NCI-H2107 (cell line): Measurements from ENCODE around the gene MEF2B.

Experiments used
- DNase-seq: peaks from one replicate; lab custom pipeline; 2025; lab: John Stamatoyannopoulos, UW

The MEF2B gene

GRCh38 chr19:19170053-19170872 lies at the start of gene MEF2B:
MEF2B (minus strand) TSS chr19:19170263; CDS start chr19:19150735, 19,528 bp downstream.
- DNase-seq, result peak; percentile 82

- no peak for DNase-seq
These were observed 48.8 kb upstream of the MEF2B start for GRCh38 chr19:19218911-19219310.

- no peak for DNase-seq
These were observed 47.0 kb upstream of the MEF2B start for GRCh38 chr19:19217099-19217498.

- DNase-seq, result no peak
These were observed 45.7 kb upstream of the MEF2B start for GRCh38 chr19:19215792-19216191.

DNA sequence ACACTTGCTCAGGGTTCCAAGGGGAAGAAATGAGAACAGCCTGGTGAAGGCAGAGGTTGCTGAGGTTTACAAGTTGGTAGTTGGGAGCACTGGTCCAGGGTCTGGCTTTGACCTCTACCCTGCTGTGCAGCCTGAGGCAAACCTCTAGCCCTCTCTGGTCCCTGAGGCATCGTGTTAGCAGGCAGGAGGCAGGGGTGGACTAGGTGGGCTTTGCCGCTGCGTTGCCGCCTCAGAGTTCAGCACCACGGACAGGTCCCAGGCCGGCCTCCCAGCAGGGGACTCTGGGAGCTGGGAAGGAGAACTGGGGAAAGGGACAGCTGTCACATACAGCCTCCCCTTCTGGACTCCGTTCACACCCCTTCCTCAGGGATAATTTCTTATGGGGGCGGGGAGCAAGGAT lies 44.8 kb upstream of the MEF2B start:
- no peak for DNase-seq

- no peak for DNase-seq
These were observed 44.1 kb upstream of the MEF2B start for GRCh38 chr19:19214159-19214490.

GRCh38 chr19:19213426-19214158 lies 43.5 kb upstream of the MEF2B start:
- no peak for DNase-seq

GRCh38 chr19:19212916-19213315 lies 42.9 kb upstream of the MEF2B start:
- no peak for DNase-seq

DNA sequence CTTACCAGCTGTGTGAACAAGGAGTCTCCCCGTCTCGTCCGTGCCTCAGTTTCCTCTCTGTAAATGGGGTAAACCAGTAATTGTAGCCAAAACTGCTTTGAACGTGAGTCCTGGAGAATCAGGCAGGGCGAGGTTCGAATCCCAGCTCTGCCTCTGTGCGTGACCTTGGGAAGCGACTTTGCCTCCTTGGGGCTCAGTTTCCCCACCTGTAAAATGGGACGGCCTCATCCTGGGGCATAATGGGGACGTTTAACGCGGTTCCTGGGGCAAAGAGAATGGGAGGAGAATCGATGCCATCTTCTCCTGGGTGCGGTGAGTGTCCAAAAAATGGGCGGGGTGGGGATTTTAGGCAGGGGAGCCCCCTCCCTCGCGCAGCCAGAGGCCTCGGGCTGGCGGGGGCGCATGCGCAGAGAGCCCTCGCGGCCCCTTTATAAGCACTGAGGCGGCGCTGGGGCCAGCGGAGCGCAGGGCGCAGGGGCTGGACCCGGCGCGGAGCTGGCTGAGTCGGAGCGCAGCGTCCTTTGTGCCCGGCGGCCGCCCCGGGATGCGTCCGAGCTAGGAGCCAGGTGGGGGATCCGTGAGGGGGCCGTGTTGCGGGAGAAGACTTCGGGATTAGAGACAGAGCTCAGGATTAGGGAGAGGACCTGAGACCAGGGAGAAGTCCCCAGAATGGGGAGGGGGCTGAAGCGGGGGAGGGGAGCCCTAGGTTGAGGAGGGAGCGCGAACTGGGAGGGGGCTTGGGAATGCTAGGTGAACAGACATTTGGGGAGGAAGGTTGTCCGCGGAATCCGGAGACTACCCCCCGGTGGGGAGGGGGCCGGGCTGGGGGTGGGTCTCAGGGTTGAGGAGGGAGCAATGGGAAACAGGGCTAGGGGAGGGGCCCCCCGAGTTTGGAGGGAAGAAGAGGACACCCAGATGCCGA lies 41.7 kb upstream of the MEF2B start, which contains the start of gene NCAN:
TSS of gene NCAN (plus strand) at position 460 of the 922 bp plus-strand sequence. CDS start 4,996 bp downstream, outside the sequence.
- DNase-seq, result no peak

- DNase-seq, result no peak
These were observed 39.3 kb upstream of the MEF2B start for GRCh38 chr19:19209372-19209771.

GRCh38 chr19:19207637-19208572 lies 37.8 kb upstream of the MEF2B start:
- DNase-seq, result no peak

- DNase-seq, result no peak
These were observed 36.9 kb upstream of the MEF2B start for GRCh38 chr19:19206938-19207337.

- no peak for DNase-seq
These were observed 35.6 kb upstream of the MEF2B start for GRCh38 chr19:19205416-19206410.

- no peak for DNase-seq
These were observed 34.1 kb upstream of the MEF2B start for GRCh38 chr19:19204181-19204580.

DNA sequence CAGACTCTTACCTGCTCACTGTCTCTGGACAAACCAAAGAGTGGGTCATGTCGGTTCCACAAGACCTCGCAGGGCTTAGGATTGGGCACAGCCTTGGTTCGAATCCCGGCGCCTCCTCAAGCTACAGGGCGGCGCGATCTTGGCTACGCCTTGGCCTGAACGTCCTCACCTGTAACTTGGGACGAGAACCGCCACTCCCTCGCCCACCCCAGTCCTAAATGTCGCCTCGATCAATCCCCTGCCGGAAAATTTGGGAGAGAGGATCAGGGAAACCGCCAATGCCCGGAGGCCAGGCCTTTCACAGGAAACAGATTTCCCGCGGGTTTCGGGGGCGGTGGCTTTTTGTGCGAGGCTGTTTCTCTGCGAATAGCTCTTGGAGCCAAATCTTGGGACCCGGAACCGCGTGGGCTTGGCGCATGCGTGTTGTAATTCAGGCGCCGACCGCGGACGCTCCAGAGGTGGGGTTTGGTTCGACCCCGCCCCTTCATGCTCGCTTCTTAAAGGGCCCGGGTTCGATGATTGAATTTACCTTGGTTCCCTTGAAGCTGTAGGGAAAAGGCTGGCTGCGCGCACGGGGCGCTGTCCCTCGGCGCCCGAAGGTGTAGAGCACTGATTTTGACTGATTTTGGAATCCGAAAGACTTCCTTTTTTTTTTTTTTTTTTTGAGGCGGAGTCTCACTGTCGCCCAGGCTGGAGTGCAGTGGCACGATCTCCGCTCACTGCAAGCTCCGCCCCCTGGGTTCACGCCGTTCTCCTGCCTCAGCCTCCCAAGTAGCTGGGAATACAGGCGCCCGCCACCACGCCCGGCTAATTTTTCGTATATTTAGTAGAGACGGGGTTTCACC lies 33.2 kb upstream of the MEF2B start, which contains the start of gene NR2C2AP:
TSS of gene NR2C2AP (minus strand) at position 403 of the 845 bp plus-strand sequence. CDS start at position 49, 354 bp downstream.
- no peak for DNase-seq

- DNase-seq, result no peak
These were observed 32.6 kb upstream of the MEF2B start for GRCh38 chr19:19202707-19203011.

DNA sequence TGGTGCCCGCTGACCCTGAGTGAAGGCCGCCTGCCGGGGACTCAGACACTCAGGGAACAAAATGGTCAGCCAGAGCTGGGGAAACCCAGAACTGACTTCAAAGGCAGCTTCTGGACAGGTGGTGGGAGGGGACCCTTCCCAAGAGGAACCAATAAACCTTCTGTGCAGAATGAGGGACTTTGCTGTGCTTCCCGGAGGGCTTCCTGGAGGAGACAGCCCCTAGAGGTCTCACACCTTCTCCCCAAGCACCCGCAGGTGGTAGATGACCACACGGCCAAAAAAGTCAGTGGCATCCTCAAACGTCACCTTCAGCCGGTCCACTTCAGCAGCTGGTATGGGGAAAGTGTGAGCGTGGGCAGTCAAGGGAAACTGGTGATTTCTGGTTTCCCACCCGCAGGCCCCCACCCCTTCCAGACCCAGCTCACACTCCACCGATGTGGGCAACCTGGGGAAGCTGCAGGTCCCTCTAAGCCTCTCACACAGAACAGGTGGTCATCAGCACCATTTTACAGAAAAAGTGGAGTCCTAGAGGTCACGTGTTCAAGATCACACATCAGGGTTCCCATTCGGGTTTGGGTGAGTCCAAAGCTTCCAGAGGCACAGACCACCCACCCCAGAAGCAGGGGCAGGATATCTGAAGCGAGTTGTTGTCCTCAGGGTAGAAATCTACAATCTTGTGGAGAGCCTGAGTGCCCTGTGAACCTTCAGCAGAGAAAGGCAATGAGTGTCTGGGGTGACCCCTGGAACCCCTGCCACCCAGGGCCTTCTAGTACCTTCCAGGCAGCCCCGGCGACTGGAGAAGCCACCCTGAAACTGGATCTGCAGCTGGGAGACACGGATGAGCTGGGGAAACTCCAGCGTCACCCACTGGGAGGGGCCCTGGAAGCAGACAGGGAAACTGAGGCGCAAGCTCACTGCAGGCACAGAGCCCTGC lies 31.9 kb upstream of the MEF2B start:
- DNase-seq, result no peak

DNA sequence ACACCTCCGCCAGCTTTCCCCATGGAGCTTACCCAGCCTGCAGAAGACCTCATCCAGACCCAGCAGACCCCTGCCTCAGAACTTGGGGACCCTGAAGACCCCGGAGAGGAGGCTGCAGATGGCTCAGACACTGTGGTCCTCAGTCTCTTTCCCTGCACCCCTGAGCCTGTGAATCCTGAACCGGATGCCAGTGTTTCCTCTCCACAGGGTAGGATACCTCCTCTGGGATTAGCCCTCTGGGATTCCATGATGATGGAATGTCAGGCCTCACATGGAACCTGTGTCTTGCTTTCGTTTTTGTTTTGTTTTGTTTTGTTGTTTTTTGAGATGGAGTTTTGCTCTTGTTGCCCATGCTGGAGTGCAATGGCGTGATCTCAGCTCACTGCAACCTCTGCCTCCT lies 23.9 kb upstream of the MEF2B start:
- DNase-seq, result no peak
